ENCODE measurements around the gene TCF12.

Gene TCF12

DNA sequence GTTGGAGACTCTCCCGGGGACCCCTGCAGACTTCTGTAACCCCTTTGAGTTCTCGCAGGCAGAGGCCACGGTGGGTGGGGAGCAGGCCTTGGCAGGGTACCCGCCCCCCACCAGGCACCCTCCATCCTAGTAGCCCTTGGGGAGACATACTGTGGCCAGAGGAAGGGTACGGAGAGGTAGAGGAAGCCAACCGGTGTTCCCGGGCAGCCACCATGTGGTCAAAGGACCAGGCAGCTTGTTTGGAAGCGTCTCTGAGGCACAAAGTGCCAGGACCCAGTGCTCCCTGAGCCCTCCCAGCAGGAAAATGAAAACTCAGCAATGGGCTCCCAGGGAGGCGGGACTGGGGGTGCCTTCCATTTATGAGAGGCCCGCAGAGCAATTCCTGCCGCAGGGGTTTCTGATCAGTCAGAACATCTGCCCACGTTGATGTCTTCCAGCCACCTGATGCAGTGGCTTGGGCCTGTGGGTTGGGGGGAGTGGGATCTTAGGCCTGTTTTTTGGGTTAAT is 404.9 kb downstream of the TCF12 start:
- no peak overlapping the region for H3K4me3 ChIP-seq (replicated peaks; ENCODE audit: insufficient read depth, low read length)
- DNase-seq (ENCODE audit: low read depth in 1 of 2, low spot score in 1 of 2) = no peak
- no peak for TF ChIP-seq POLR2AphosphoS5 (IDR thresholded peaks at IDR 0.05; ENCODE audit: low read depth)
- TF ChIP-seq, protein P1, sequence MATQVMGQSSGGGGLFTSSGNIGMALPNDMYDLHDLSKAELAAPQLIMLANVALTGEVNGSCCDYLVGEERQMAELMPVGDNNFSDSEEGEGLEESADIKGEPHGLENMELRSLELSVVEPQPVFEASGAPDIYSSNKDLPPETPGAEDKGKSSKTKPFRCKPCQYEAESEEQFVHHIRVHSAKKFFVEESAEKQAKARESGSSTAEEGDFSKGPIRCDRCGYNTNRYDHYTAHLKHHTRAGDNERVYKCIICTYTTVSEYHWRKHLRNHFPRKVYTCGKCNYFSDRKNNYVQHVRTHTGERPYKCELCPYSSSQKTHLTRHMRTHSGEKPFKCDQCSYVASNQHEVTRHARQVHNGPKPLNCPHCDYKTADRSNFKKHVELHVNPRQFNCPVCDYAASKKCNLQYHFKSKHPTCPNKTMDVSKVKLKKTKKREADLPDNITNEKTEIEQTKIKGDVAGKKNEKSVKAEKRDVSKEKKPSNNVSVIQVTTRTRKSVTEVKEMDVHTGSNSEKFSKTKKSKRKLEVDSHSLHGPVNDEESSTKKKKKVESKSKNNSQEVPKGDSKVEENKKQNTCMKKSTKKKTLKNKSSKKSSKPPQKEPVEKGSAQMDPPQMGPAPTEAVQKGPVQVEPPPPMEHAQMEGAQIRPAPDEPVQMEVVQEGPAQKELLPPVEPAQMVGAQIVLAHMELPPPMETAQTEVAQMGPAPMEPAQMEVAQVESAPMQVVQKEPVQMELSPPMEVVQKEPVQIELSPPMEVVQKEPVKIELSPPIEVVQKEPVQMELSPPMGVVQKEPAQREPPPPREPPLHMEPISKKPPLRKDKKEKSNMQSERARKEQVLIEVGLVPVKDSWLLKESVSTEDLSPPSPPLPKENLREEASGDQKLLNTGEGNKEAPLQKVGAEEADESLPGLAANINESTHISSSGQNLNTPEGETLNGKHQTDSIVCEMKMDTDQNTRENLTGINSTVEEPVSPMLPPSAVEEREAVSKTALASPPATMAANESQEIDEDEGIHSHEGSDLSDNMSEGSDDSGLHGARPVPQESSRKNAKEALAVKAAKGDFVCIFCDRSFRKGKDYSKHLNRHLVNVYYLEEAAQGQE (IDR thresholded peaks at IDR 0.05; ENCODE audit: insufficient replicate concordance, low read depth) = no peak
- no peak for TF ChIP-seq CTCF (IDR thresholded peaks at IDR 0.05; ENCODE audit: insufficient read depth, low read length)
- TF ChIP-seq SPI1 (IDR thresholded peaks at IDR 0.05; ENCODE audit: borderline replicate concordance, low read depth) = no peak
- no peak for TF ChIP-seq GABPA (IDR thresholded peaks at IDR 0.05; ENCODE audit: low read depth)
- H3K27me3 ChIP-seq (ENCODE audit: insufficient read depth, poor library complexity, severe bottlenecking) = no peaks in the 10 kb centered on the region
- H3K27ac ChIP-seq (replicated peaks) = no peak overlapping the region

- TF ChIP-seq POLR2AphosphoS5 (IDR thresholded peaks at IDR 0.05; ENCODE audit: low read depth) = no peak
- TF ChIP-seq, protein P1 (IDR thresholded peaks at IDR 0.05; ENCODE audit: insufficient replicate concordance, low read depth) = no peak
- TF ChIP-seq GABPA (IDR thresholded peaks at IDR 0.05; ENCODE audit: low read depth) = no peak
- TF ChIP-seq SPI1 (IDR thresholded peaks at IDR 0.05; ENCODE audit: borderline replicate concordance, low read depth) = no peak
- TF ChIP-seq CTCF (IDR thresholded peaks at IDR 0.05; ENCODE audit: insufficient read depth, low read length) = no peak
- Histone ChIP-seq H3K4me3 (replicated peaks; ENCODE audit: insufficient read depth, low read length) (no peak overlapping the region), H3K27ac (replicated peaks) (no peak overlapping the region), H3K27me3 (ENCODE audit: insufficient read depth, poor library complexity, severe bottlenecking) (no peaks in the 10 kb centered on the region)
- no peak for DNase-seq (ENCODE audit: low read depth in 1 of 2, low spot score in 1 of 2)
Observed at GRCh38 chr15:57323806-57324589, 405.6 kb downstream of the TCF12 start.

GRCh38 chr15:57324590-57324890 is 406.1 kb downstream of the TCF12 start:
- Histone ChIP-seq H3K4me3 (replicated peaks; ENCODE audit: insufficient read depth, low read length) (no peak overlapping the region), H3K27me3 (ENCODE audit: insufficient read depth, poor library complexity, severe bottlenecking) (no peaks in the 10 kb centered on the region), H3K27ac (replicated peaks) (no peak overlapping the region)
- DNase-seq (ENCODE audit: low read depth in 1 of 2, low spot score in 1 of 2) = no peak
- TF ChIP-seq CTCF (IDR thresholded peaks at IDR 0.05; ENCODE audit: insufficient read depth, low read length) (no peak), SPI1 (IDR thresholded peaks at IDR 0.05; ENCODE audit: borderline replicate concordance, low read depth) (no peak), POLR2AphosphoS5 (IDR thresholded peaks at IDR 0.05; ENCODE audit: low read depth) (no peak), GABPA (IDR thresholded peaks at IDR 0.05; ENCODE audit: low read depth) (no peak)
- TF ChIP-seq, protein P1 (IDR thresholded peaks at IDR 0.05; ENCODE audit: insufficient replicate concordance, low read depth) = no peak

Measured in HL-60 (cell line).